IPS-NIHi11 (cell line): Measurements from ENCODE around the gene CDA.

ENCODE experiments used
- DNase-seq: peaks from one replicate; pipeline ENCODE4 v3.0.0; 2012; ENCODE audit warnings: mixed read lengths, low spot score

The CDA gene

DNA sequence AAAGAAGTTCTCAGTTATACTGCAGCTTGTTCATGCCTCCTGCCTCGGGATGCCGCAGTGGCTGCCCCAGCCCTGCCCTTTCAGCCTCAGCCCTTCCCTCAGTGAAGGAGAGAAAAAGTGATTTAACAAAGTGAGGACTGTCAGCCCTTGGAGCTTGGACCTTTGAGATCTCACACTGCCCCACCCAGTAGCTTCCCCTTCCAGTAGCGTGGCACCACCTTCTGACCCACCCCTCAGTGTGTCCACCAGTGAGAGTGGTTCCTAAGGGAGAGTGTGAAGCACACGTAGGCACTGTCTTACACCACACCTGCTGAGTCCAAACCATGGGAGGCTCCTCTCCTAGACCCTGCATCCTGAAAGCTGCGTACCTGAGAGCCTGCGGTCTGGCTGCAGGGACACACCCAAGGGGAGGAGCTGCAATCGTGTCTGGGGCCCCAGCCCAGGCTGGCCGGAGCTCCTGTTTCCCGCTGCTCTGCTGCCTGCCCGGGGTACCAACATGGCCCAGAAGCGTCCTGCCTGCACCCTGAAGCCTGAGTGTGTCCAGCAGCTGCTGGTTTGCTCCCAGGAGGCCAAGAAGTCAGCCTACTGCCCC lies at the start of gene CDA:
TSS of gene CDA (plus strand) at position 464 of the 592 bp plus-strand sequence. CDS start at position 497, 33 bp downstream.
- peak; percentile 76 for DNase-seq

DNA sequence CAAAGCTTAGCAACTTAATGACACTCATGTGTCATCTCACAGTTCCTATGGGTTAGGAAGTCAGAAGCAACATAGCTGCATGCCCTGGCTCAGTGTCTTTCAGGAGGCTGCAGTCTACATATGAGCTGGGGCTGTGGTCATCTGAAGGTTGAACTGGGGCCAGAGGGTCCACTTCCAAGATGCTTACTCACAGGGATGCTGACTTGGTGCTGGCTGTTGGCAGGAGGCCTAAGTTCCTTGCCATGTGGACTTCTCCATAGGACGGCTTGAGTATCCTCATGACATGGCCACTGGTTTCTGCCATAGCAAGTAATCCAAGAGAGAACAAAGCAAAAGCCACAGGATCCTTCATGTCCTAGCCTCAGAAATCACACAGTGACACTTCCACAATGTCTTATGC lies 48.6 kb upstream of the CDA start:
- no peak for DNase-seq

DNA sequence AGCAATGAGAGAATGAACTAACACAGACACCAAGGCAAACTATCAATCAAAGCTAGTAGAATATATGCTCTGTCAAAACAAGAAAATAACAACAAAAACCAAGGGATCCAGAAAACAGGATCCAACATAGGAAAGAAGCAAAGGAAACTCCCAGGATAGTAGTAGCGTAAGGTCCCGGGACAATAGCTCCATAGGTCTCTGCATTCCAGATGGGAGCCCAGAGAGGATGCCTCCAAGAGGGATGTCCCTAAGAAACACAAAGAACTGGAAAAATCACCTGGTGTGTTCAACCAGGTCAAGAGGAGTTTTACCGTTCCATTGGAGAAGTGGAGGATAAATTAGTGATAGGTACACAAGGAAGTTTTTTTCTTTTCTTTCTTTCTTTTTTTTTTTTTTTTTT lies 42.3 kb upstream of the CDA start:
- DNase-seq, result peak; percentile 38

DNA sequence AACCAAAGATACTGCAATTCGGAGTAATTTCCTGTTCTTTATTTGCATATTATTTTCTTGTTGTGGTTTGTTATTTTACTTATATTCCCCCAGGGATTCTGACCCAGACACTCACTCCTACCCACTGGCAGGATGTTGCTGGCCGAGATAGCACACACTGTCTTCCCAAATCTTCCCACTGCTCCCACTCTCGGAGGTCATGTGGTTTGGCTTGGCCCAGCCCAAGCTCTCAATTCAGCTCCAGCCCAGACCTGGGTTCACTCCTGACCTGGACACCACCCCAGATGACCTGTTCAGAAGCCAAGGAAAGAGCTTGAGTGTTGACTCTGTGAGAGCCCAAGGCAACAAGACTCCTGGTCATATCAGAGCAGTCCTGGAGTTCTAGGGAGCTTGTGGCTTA lies 37.7 kb upstream of the CDA start:
- DNase-seq, result no peak

DNA sequence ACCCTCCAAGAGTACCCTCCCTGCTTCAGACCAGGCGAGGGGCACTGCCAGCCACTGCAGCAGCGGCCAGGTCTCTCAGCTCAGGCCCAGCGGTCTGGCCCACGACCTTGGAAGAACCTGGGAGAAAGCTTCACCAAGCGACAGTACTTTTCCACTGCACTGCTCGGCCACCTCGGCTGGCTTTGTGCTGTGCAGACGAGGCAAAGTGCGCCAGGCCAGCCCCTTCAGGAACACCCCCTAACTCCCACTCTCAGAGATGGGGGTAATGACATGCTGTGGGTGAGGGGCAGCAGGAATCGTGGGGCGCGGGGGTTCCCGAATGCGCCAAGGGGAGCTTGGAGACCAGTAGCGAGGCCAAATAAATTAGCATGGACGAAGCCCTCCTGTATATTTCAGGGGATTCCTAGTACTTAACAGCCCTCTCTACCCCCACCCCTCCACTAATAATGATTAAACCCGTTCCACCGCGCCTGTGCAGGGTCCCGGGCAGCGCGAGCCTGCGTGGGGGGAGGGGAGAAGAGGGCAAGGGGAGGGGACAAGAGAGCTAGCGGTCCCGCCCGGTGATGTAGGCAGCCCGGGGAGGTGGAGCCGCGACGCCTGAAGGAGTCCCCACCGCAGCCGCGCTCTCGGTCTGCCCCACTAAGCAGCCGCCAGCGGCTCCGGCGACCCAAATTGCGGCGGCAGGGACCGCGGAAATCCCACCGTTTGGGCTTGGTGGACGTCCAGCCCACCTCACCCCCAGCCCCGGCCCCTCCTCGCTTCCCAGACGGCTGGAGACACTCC lies 36.8 kb upstream of the CDA start, which contains the start of gene FAM43B:
TSS of gene FAM43B (plus strand) at position 629 of the 783 bp plus-strand sequence. CDS start 401 bp downstream, outside the sequence.
- peak; percentile 84 for DNase-seq

DNA sequence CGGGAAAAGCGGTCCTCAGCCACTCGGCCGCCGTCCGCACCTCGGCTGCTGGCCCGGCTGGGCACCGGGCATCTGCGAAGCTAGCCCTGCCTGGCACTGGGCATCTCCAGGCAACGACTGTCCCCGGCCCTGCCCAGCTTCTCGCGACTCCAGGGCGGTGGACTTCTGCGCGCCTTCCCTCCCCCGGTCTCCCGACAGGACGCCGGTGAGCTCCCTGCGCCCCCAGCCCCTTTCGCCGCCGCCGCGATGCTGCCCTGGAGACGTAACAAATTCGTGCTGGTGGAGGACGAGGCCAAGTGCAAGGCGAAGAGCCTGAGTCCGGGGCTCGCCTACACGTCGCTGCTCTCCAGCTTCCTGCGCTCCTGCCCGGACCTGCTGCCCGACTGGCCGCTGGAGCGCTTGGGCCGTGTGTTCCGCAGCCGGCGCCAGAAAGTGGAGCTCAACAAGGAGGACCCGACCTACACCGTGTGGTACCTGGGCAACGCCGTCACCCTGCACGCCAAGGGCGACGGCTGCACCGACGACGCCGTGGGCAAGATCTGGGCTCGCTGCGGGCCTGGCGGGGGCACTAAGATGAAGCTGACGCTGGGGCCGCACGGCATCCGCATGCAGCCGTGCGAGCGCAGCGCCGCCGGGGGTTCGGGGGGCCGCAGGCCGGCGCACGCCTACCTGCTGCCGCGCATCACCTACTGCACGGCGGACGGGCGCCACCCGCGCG lies 36.0 kb upstream of the CDA start:
- DNase-seq, result peak; percentile 58

DNA sequence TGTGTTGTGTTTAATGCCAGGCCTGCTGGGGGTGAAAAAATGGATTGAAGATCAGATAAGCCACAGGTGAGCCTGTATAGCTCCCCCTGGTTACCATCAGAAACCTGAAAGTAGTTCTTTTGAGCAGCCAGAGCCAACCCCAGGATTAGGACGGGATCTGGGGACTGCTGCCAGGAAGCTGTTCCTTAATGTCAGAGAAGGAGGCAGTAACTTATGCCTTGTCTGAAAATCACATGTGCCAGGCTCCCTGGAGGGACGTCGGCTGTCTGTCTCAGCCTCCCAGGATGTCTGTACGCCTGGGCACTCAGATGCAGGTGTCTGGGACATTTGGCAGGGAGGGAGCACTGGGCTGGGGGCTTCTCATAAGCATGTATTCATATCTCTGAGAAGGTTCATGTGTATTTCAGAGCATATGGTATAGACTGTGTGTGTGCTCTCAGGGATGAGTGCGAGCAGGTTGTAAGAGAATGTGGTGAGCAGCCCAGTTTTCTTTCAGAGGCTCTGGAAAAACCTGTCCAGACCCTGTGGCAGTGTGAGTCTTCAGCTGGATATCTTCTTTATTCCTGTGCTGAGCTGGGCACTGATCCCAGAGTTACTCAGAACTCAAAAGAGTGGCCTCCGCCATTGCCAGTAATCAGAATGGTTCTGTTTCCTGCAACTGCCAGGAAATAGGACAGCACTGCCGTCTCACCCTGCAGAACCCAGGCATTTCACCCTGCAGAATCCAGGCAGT lies 33.7 kb upstream of the CDA start:
- no peak for DNase-seq

DNA sequence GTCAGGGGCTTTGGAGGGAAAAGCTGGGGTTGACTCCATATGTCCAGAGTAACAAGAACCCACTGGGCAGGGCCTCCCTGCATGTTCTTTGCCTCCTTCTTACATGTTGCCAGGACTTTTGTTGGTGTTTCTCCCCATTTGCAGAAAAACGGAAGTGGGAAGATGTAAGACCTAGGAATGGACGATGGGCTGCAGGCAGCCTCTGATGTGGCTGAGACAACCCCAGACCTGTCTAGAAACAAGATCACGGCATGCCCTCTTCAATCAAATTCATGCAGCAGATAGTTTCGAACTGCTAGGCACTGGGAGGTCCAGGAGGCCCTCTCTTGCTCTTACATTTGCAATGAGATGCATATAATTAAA lies 33.2 kb upstream of the CDA start:
- DNase-seq, result no peak

DNA sequence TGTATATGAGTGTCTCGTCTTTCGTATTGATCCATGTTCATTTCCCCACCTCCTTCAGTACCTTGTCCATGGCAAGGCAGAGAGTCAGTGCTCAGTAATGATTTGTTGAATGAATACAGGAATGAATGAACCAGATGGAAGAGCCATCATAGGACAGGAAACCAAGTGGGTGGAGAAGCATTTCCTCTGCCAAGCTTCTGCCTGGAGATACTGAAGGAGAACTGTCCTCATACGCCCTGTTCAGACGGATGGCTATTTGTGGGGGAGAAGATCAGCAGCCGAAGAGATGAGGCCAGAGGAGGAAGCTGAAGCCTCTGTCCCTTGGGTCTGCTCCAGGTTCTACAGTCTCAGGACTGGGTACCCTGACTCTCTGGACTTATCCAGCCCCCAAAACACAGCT lies 30.7 kb upstream of the CDA start:
- no peak for DNase-seq

DNA sequence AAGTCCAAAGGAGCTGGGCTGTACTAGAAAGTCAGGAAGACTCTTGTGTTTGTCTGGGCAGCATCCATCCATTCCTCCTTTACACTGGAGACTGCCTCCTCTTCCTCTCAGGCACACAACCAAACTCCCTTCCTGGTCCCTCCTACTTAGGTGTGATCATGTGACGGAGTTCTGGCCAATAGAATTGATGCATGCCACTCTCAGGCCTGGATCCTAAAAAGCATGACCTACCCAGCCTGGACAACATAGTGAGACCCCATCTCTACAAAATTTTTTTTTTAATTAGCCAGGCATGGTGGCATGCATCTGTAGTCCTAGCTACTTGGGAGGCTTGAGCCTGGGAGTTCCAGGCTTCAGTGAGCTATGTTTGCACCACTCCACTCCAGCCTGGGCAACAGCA lies 27.9 kb upstream of the CDA start:
- DNase-seq, result no peak

DNA sequence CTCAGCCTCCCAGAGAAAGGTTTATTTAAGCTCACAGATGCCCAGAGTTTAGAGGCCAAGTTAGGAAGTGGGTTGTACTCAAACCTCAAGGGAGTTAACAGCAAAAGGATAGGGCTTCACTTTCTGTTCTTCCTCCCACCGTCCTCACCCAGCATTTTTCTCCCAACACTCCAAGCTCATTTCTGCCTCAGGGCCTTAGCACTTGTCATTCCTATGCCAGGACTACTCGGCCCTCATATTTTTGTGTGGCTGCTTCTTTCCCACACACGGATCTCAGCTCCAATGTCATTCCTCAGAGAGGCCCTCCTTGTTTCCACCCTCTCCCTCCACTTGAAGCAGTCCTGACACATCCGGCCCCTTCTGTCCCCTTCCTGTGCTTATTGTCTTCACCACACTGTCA lies 23.7 kb upstream of the CDA start:
- no peak for DNase-seq

DNA sequence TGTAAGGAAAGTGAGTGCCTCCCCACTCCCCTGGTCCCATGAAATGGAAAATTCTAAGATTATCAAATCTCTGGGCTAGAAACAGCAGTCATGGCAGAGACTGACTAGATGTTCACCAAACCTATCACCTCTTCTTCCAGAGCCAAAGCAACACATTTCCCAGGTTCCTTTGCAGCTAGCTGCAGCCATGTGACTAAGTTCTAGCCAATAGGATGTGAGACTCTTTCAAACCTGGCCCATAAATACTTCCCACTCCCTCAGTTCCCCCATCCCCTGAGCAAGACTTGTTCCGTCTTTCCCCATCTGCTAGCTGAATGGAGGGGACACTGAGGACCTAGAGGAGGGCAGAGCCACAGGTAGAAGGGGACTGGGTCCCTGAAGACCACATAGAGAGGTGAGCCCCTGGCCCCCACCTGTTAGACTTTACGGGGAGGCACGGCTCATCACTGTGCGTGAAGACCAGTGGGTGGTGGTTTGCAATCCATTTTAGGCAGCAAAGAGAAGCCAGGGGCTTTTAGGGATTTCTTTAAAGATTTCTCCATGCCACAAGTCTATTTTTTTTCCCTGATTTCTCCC lies 19.3 kb upstream of the CDA start:
- DNase-seq, result no peak

DNA sequence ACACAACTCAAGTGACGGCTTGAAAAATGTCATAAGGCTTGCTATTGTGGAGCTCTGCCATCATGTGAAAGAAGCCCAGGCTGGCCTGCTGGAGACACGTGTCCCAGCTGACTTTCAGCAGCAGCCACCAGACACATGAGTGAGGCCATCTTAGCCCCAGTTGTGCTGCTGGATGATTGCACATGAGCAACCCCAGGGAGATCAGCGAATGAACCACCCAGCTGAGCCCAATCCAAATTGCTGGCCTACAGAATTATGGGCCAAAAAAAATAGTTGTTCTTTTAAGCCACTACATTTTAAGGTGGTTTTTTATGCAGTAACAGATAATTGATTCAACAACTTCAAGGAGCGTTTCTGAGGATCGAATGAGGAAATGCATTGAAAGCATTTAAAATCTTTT lies 17.5 kb upstream of the CDA start:
- no peak for DNase-seq

DNA sequence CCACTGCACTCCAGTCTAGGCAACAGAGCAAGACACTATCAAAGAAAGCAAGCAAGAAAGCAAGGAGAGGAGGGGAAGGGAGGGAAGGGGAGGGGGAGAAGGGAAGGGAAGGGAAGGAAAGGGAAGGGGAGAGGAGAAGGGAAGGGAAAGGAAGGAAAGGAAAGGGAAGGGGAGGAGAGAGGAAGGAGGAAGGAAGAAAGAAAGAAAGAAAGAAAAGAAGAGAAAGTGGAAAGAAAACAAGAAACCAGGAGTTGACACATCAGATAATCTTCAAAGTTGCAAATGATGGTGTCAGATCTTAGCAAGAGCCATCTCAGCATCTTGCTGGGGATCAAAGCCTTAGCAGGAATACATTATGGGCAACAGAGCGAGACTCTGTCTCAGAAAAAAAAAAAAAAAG lies 14.9 kb upstream of the CDA start:
- DNase-seq, result no peak

DNA sequence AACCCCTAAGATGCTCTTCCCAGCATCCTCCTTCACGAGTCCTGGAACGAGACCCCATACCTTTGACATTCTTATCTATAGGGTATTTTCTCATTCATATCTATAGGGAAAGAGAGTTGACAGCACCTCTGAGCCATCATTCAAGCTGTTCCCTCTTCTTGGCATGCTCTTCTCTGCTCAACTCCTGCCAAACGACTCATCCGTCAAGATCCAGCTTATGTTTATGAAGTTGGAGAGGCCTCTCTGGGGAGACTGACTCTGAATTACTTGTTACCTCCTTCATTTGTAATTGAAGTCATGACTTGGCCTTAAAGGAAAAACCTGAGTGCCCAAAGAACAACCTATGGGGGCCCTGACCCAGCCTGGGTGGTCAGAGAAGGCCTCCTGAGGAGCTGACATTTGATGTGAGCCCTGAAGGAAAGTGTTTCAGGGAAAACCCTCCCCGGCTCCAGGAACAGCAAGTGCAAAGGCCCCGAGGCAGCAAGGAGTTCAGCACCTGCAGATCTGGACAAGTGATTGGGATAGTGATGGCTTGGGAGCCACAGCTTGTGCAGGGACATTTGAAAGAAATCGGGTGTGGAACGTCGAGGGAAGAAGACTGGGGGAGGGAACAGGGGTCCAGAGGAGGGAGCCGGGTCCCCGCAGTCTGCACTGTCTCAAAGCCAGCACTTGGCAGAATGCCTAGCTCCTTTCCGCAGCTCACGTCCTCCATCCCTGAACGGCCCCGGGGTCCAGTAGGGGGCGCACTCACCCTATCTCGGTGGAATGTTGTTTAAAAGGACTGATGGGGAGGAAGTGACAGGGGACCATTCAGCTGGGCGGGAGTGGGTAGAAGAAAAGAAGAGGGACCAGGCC lies 14.0 kb upstream of the CDA start:
- peak; percentile 93 for DNase-seq

DNA sequence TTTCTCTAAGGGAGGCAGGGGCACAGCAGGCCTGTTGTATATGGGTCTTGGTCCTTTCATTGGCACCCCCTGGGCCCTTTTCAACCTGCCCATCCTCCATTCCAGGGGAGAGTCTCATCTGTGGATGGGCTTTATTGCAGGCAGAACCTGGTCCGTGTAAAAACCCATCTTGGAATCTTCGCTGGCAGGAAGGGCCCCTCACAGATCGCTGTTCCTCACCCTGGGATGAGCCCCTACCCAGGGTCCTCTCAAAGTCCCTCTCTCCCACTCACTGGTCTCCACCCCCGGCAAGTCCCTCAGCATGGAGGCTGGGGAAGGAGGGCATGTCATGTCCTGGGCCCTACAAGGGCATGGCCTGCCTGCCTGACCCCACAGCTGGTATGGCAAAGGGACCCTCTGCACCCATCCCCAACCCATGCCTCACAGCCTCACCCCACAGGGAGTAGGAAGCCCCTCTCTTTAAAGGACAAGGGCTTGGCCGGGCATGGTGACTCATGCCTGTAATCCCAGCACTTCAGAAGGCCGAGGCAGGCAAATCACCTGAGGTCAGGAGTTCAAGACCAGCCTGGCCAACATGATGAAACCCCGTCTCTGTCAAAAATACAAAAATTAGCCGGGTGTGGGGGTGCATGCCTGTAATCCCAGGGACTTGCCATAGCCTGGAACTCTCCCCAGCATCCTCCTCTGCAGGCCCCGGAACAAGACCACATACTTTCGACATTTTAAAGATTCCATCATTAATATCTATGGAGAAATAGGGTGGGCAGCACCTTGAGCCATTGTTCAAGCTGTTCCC lies 13.2 kb upstream of the CDA start:
- no peak for DNase-seq

DNA sequence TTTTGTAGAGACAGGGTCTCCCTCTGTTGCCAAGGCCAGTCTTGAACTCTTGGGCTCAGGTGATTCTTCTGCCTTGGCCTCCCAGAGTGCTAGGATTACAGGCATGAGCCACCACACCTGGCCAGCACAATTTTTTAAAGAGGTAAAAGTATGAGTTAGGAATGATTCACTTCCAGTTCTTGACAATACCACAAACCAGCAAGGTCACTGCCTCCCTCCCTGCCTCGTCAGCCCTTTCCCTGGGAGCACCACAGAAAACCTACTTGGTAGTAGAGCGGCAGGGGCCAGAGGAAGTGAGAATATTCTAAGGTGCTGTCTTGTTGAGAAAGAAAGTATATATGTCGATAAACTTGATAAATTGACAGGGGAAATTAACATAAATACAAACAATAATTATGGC lies 10.8 kb upstream of the CDA start:
- DNase-seq, result no peak

DNA sequence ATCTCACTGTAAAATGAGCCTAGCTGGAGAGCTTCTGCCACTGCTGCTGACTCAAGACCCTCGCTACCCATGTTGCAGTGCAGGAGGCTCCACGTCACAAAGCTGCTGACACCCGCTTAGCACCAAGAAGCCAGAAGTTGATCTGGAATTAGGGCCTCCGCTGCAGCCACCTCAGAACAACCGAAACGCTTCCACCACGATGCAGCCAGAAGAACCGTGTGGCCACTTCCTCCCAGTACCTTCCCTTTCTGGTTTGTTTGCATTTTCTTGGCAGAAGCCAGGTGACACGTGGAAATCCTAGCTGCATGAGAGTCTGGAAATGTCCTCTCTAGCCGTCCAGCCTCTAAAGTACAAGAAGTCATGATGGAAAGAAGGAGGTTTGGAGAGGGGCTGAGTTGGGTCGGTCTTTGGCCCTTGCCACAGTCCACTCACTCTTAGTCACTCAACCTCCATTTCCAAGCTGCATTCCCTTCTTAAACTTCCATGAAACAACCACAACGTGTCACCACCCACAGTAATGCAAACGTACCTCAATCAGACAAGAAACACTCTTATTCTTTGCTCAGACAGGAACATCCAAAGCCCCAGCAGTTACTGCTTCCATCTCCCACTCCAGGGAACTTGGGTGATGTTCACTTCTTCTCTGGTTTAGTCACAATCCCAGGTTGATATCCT lies 10.0 kb upstream of the CDA start:
- DNase-seq, result no peak

DNA sequence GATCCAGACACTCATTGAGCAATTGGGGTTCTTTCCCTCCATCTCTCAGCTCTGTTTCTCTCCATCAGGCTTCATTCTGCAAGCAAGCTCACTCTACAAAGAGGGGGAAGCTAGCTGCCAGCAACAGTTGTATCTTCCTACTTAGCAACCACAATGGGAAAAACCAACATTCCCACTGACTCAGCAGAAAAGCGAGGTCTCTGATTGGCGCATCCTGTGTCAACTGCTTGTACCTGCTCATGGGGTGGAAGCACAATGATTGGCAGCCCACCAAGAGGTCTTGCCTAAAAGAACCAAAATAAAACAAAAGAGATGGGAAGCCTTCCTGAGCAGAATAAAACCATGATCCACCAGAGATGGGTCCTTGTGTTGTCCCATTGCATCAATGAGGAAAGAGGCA lies 4.0 kb upstream of the CDA start:
- peak; percentile 36 for DNase-seq
